Prostate gland (tissue), 2 donors: ENCODE data around the gene CRIP2.

ENCODE experiments used
- CTCF ChIP-seq, 4 experiments: fragments of 200-600 bp in 2 of 4; fragments of 450-650 bp in 2 of 4; sonication (generic) in 2 of 4; IDR thresholded peaks; 1 replicate in 3 of 4; 2 replicates in 1 of 4; pipeline ENCODE4 v1.5.1; 2016 to 2019; ENCODE audit warnings: antibody characterized with exemption in 4 of 4, mild to moderate bottlenecking in 2 of 4, moderate library complexity in 2 of 4
- POLR2A ChIP-seq: fragments of 450-650 bp; IDR thresholded peaks from one replicate; pipeline ENCODE4 v1.6.1; 2016; ENCODE audit warnings: antibody characterized with exemption, mild to moderate bottlenecking
- POLR2AphosphoS5 ChIP-seq: sonication (generic); formaldehyde crosslinking; IDR thresholded peaks from one replicate; pipeline ENCODE4 v1.6.1; 2017; ENCODE audit warnings: antibody characterized with exemption

GRCh38 chr14:105427412-105427811 lies 47.2 kb upstream of the CRIP2 start:
- TF ChIP-seq CTCF (IDR thresholded peaks at IDR 0.05) (no peak), POLR2A (no peak), POLR2AphosphoS5 (no peak)
